ENCODE results near the gene SMTNL2. TPM values are rescaled to one million over a fixed set of nuclear protein-coding genes. Genes with fewer than 3 reads are reported as not detected.

Gene SMTNL2
- total and polyA plus RNA-seq, 9 of the 15 experiments (the other 6 are each of a cell fraction or from before 2014, with no cell fraction given): not detected

DNA sequence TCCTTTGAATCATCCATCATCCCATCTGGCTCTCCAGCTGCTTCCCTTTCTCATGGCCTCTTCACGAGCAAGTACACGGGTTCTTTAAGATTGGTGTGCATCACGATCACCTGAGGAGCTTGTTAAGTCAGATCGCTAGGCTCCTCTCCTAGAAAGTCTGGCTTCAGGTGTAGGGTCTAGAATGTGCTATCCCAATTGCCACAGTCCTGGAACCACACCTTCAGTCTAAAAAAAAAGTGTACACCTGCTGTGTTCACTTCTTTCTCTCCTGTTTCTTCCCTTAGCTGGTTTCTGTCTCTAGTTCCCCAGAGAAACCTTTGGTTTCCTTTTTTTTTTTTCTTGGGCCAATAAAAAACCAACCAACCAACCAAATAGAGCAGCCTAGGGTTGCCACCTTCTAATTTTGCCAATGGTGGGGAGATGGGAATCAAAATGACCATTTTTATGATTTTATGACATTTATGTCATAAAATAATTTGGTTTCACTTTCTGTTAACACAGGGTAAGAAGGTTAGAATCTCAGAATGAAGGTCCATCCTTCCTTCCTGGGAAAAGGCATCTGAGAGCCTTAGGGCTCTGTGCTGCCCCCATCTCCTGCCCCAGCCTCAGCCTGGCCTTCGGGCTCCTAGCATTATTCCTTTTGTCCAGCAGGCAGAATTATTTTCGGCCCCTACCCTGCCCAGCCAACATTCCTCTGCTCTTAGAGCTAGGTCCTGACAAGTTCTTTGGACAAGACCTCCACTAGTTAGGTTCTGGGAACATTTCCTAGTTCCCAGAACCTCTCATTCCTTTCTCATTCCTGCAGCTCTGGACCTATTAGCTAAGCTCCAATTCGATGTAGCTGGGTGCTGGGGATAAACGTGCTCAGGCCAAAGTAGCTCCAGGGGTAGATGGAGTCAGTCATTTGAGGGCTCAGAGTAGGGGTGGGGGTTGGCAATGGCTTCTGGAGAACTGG, 22.0 kb upstream of the SMTNL2 start (continued):
- TF ChIP-seq, protein P1, sequence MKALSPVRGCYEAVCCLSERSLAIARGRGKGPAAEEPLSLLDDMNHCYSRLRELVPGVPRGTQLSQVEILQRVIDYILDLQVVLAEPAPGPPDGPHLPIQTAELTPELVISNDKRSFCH (CRISPR knock-in tag; IDR thresholded peaks at IDR 0.05): no peak
- TF ChIP-seq, protein P1 (tag; IDR thresholded peaks at IDR 0.05): no peak
- no peak for TF ChIP-seq SIX5 (IDR thresholded peaks at IDR 0.05; ENCODE audit: borderline replicate concordance in 1 of 2, insufficient read depth in 1 of 2, low read depth in 1 of 2, low read length in 2 of 2)
- no peak for TF ChIP-seq ARNT (IDR thresholded peaks at IDR 0.05)
- no peak for TF ChIP-seq MCM3 (IDR thresholded peaks at IDR 0.05)
- TF ChIP-seq ZNF217 (CRISPR knock-in tag; IDR thresholded peaks at IDR 0.05): no peak
- no peak for TF ChIP-seq TAF15 (IDR thresholded peaks at IDR 0.05; ENCODE audit: low read depth, low read length)
- TF ChIP-seq NCOR1 (IDR thresholded peaks at IDR 0.05): no peak
- TF ChIP-seq CBFA2T2 (conservative IDR thresholded peaks at IDR 0.05): no peak
- TF ChIP-seq, protein P2, sequence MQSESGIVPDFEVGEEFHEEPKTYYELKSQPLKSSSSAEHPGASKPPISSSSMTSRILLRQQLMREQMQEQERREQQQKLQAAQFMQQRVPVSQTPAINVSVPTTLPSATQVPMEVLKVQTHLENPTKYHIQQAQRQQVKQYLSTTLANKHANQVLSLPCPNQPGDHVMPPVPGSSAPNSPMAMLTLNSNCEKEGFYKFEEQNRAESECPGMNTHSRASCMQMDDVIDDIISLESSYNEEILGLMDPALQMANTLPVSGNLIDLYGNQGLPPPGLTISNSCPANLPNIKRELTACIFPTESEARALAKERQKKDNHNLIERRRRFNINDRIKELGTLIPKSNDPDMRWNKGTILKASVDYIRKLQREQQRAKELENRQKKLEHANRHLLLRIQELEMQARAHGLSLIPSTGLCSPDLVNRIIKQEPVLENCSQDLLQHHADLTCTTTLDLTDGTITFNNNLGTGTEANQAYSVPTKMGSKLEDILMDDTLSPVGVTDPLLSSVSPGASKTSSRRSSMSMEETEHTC (IDR thresholded peaks at IDR 0.05): no peak
- no peak for TF ChIP-seq ZNF384 (IDR thresholded peaks at IDR 0.05; ENCODE audit: low read depth, low read length)
